Ovary (tissue), 3 donors: ENCODE data around the gene FICD.

Source experiments
- EP300 ChIP-seq: sonication (generic); formaldehyde crosslinking; IDR thresholded peaks from one replicate; pipeline ENCODE4 v1.6.1; 2017; ENCODE audit warnings: antibody characterized with exemption
- TF ChIP-seq, protein P1 (sequence below), 3 donors: fragments of 450-650 bp in 2 of 3; fragments of 200-600 bp in 1 of 3; IDR thresholded peaks; one replicate each; pipeline versions ENCODE4 v1.5.1 to v1.8.0; 2016 to 2022; ENCODE audit warnings: antibody characterized with exemption in 3 of 3, mild to moderate bottlenecking in 1 of 3
- donor health status: DM: no; HTN: no; CAD: no.

DNA sequence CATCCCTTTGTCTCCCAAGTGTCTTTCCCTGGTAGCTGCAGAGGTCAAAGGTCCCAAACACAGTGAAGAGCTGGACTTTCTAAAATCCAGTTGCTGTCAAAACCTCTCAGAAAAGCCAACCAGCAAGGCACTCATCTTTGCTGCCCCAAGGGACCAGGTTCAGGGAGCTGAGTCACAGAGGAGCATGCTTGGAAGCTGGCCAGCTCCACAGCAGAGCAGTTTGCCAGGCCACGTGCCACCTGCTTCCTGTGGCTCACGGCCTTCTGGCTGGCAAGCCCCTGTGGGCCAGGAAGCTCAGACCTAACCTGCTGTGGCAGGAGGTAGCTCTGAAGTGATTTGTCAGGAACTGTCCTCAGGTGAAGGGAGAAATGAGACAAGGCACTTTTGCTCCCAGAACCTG is 50.9 kb downstream of the FICD start:
- TF ChIP-seq, protein P1, sequence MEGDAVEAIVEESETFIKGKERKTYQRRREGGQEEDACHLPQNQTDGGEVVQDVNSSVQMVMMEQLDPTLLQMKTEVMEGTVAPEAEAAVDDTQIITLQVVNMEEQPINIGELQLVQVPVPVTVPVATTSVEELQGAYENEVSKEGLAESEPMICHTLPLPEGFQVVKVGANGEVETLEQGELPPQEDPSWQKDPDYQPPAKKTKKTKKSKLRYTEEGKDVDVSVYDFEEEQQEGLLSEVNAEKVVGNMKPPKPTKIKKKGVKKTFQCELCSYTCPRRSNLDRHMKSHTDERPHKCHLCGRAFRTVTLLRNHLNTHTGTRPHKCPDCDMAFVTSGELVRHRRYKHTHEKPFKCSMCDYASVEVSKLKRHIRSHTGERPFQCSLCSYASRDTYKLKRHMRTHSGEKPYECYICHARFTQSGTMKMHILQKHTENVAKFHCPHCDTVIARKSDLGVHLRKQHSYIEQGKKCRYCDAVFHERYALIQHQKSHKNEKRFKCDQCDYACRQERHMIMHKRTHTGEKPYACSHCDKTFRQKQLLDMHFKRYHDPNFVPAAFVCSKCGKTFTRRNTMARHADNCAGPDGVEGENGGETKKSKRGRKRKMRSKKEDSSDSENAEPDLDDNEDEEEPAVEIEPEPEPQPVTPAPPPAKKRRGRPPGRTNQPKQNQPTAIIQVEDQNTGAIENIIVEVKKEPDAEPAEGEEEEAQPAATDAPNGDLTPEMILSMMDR (IDR thresholded peaks at IDR 0.05), result no peak
- no peak for TF ChIP-seq EP300
